ENCODE data around the gene ZFAND3. TPM values are rescaled to one million over a fixed set of nuclear protein-coding genes. Genes with fewer than 3 reads are reported as not detected.

Gene ZFAND3, protein sequence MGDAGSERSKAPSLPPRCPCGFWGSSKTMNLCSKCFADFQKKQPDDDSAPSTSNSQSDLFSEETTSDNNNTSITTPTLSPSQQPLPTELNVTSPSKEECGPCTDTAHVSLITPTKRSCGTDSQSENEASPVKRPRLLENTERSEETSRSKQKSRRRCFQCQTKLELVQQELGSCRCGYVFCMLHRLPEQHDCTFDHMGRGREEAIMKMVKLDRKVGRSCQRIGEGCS
- total RNA-seq (2013; cell fraction: nucleolus; rRNA removed) = 26.2 and 26.9 TPM in 2 replicates
- total RNA-seq (2014; rRNA removed) (8.2 and 10.7 TPM in 2 replicates), total RNA-seq (2014; rRNA removed; fragmentation: Illumina TruSeq; extraction: Trizol) (18.2 and 19.1 TPM in 2 replicates), total RNA-seq (2021) (34.4 and 38.0 TPM in 2 replicates), polyA plus RNA-seq (2011; rRNA removed) (16.0 and 17.0 TPM in 2 replicates), polyA plus RNA-seq (2014; fragmentation: Illumina TruSeq; extraction: Trizol) (29.1 and 34.3 TPM in 2 replicates), polyA plus RNA-seq (2014; fragmentation: Nextera tagmentation; extraction: Ambion mirVana) (1 to 10 TPM in 1 of 2 experiments, under 1 TPM in 1; 0.90 to 1.8 TPM), polyA plus RNA-seq (2014; rRNA removed) (16.9 and 17.2 TPM in 2 replicates), polyA plus RNA-seq (2016; fragmentation: Nextera tagmentation; extraction: Ambion mirVana) (10 to 100 TPM in 1 of 2 experiments, 1 to 10 TPM in 1; 5.3 to 15.7 TPM), polyA minus RNA-seq (2011; rRNA and poly(A)+ RNA removed) (10.6 and 11.9 TPM in 2 replicates), Bru-seq, nascent RNA (percentile 92 among the genes with signal in this experiment), BruChase-seq, experiment 1, labeled RNA remaining after a 6-hour chase (percentile 94 among the genes with signal in this experiment), BruChase-seq, experiment 2, labeled RNA remaining after a 2-hour chase (percentile 93 among the genes with signal in this experiment)
- 25.3 TPM for polyA plus RNA-seq (2011; ENCODE audit: low read depth)
- polyA plus RNA-seq (2011; cell fraction: cytosol; rRNA removed) = 9.5 and 13.2 TPM in 2 replicates
- polyA plus RNA-seq (2011; cell fraction: nucleus; rRNA removed) = 7.8 and 10.9 TPM in 2 replicates
- polyA plus RNA-seq (2012) = 50.6 and 56.3 TPM in 2 replicates
- polyA minus RNA-seq (2011; cell fraction: cytosol; rRNA and poly(A)+ RNA removed) = 13.6 and 16.2 TPM in 2 replicates
- 10.0 and 25.9 TPM in 2 replicates for polyA minus RNA-seq (2011; cell fraction: nucleus; rRNA and poly(A)+ RNA removed)
- long read RNA-seq, experiment 1, partial matches to known transcripts = 0 of 3 reads
- long read RNA-seq, experiment 1, other reads (novel, unspliced or antisense) = 1 of 3 reads
- long read RNA-seq, experiment 2, partial matches to known transcripts = 0 of 6 reads
- long read RNA-seq, experiment 2, other reads (novel, unspliced or antisense) = 6 of 6 reads

DNA sequence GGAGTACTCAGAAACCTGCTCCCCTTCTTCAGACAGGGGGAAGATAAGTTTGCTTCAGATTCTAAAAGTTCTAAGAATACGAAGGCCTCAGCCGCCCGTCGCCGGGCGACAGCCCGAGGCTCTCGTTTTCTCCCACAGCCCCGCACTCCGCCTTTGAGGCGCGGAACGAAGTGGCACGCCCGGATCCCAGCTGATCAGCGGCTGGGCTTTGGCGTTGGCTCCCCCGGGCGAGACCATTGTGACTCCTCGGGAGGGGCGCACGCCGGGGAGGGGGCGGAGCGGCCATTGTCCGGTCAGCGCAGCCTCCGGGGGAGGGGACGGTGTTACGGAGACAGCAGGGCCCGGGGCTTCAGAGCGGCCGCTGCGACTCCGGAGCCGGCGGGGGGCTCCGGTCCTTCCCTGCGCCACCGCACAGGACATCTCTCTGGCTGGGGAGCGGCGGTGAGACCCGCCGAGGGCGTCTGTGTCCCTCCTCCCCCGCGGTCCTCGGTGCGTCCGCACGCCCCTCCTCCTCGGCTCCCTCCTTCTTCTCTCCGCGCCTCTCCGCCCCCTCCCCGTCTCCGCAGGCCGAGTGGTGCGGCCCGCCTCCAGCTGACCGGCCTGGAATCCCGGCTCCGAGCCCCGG, at the start of gene ZFAND3:
TSS of gene ZFAND3 (plus strand) at position 551 of the 625 bp plus-strand sequence. CDS start 219 bp downstream, outside the sequence.
- intact Hi-C loops (cut with micrococcal nuclease; ENCODE audit: unreplicated experiment) (no loop called here), in situ Hi-C loops (cut with MboI) (no loop called here)
- H3K27ac ChIP-seq (ENCODE audit: control insufficient read depth, insufficient read depth) = peak within 1 kb of the TSS; percentile 98
- FAIRE-seq (peak; percentile 27), ATAC-seq (peak; percentile 89), DNase-seq (ENCODE audit: low read depth, low spot score) (peak; percentile 86)
- H3K4me3 ChIP-seq = peak within 1 kb of the TSS; percentile 96
- no peaks in the 10 kb centered on the region for H3K9me3 ChIP-seq (replicated peaks; ENCODE audit: control insufficient read depth, insufficient read depth, low read length)
- SMC1A ChIA-PET (ENCODE audit: uncharacterized antibody, unreplicated experiment) = interaction anchor here (1.4 to 2.5 kb wide), 12 partner anchors 8 to 215 kb away, joined by 3 to 18 read pairs (median 5); no protein-coding TSS in a partner anchor
- peaks cover 7% of the 10 kb centered on the region for H3K4me1 ChIP-seq (ENCODE audit: control insufficient read depth, insufficient read depth, low read length)
- H4K20me1 ChIP-seq (ENCODE audit: control insufficient read depth, insufficient read depth) = no peaks in the 10 kb centered on the region
- POLR2A ChIA-PET = interaction anchor here (0.6 to 1.8 kb wide), 10 partner anchors 8 to 58 kb away, joined by 3 to 13 read pairs (median 4); no protein-coding TSS in a partner anchor
- peak within 1 kb of the TSS; percentile 92 for H3K4me2 ChIP-seq (ENCODE audit: control insufficient read depth, insufficient read depth)
- H3K79me2 ChIP-seq (ENCODE audit: control insufficient read depth, insufficient read depth, low read length) = peaks cover 52% of the 10 kb centered on the region
- H2AFZ ChIP-seq (ENCODE audit: control insufficient read depth, low read depth, low read length) = peak within 1 kb of the TSS; percentile 90
- no peaks in the 10 kb centered on the region for H3K27me3 ChIP-seq (replicated peaks in 1 of 2; ENCODE audit: control insufficient read depth in 2 of 2, insufficient read depth in 2 of 2, low read length in 1 of 2)
- RAD21 ChIA-PET (ENCODE audit: unreplicated experiment) = interaction anchor here (0.6 to 4.0 kb wide), 14 partner anchors 8 to 346 kb away, joined by 3 to 20 read pairs (median 5); no protein-coding TSS in a partner anchor
- no peaks in the 10 kb centered on the region for H3K36me3 ChIP-seq (ENCODE audit: control insufficient read depth in 2 of 2, insufficient read depth in 2 of 2, low read length in 1 of 2)
- no TSS peak for BruUV-seq (replicated peaks)
- peak within 1 kb of the TSS; percentile 99 for H3K9ac ChIP-seq (ENCODE audit: control insufficient read depth, insufficient read depth, low read length)
- WGBS (ENCODE audit: insufficient coverage, insufficient replicate concordance, low lambda C conversion rate, missing lambda C conversion rate) = under 1% methylated on average over 39 of the region's 64 CpGs
- CTCF ChIA-PET = interaction anchor here (1.2 to 3.2 kb wide), 4 partner anchors 12 to 215 kb away, joined by 5 to 16 read pairs (median 6); no protein-coding TSS in a partner anchor
- TF ChIP-seq JUND (IDR thresholded peaks at IDR 0.05; ENCODE audit: low read depth, low read length) (peak; percentile 98), RCOR1 (conservative IDR thresholded peaks at IDR 0.05; ENCODE audit: low read depth, low read length) (0 out of 2 replicates have a peak, but pooled peaks have one; percentile 60), IKZF2 (IDR thresholded peaks at IDR 0.05) (no peak), EP300 (IDR thresholded peaks at IDR 0.05; ENCODE audit: borderline replicate concordance in 1 of 2, control insufficient read depth in 1 of 2, low read depth in 2 of 2, low read length in 2 of 2) (peak in 1 of 2 experiments; percentile 31; a peak in 1 of 4 replicates), LARP7 (IDR thresholded peaks at IDR 0.05) (peak; percentile 52; the same call in 1 of the 2 replicates), ASH2L (IDR thresholded peaks at IDR 0.05; ENCODE audit: borderline replicate concordance, low read depth) (no peak), KLF5 (IDR thresholded peaks at IDR 0.05; ENCODE audit: partially characterized antibody) (peak; percentile 99), EZH2 (IDR thresholded peaks at IDR 0.05; ENCODE audit: borderline replicate concordance, control insufficient read depth, low read depth, low read length) (no peak), POLR2AphosphoS2 (IDR thresholded peaks at IDR 0.05; ENCODE audit: low read depth, low read length) (0 out of 2 replicates have a peak, but pooled peaks have one; percentile 9), CHD2 (IDR thresholded peaks at IDR 0.05; ENCODE audit: borderline replicate concordance, low read depth, low read length) (peak; percentile 58; the same call in 1 of the 2 replicates), NR2F1 (conservative IDR thresholded peaks at IDR 0.05) (peak; percentile 47; the same call in 1 of the 2 replicates)
- TF ChIP-seq, protein P1, sequence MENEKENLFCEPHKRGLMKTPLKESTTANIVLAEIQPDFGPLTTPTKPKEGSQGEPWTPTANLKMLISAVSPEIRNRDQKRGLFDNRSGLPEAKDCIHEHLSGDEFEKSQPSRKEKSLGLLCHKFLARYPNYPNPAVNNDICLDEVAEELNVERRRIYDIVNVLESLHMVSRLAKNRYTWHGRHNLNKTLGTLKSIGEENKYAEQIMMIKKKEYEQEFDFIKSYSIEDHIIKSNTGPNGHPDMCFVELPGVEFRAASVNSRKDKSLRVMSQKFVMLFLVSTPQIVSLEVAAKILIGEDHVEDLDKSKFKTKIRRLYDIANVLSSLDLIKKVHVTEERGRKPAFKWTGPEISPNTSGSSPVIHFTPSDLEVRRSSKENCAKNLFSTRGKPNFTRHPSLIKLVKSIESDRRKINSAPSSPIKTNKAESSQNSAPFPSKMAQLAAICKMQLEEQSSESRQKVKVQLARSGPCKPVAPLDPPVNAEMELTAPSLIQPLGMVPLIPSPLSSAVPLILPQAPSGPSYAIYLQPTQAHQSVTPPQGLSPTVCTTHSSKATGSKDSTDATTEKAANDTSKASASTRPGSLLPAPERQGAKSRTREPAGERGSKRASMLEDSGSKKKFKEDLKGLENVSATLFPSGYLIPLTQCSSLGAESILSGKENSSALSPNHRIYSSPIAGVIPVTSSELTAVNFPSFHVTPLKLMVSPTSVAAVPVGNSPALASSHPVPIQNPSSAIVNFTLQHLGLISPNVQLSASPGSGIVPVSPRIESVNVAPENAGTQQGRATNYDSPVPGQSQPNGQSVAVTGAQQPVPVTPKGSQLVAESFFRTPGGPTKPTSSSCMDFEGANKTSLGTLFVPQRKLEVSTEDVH (IDR thresholded peaks at IDR 0.05; ENCODE audit: low read depth, partially characterized antibody) = peak; percentile 47
